ENCODE measurements around the gene IGFBP2. TPM values are rescaled to one million over a fixed set of nuclear protein-coding genes. Genes with fewer than 3 reads are reported as not detected.

The IGFBP2 gene
- total and polyA plus RNA-seq, 2 of the 13 experiments (the other 11 are each of a cell fraction or from before 2014, with no cell fraction given): 2.0 to 5.8 TPM

GRCh38 chr2:216620786-216621185, 12.4 kb upstream of the IGFBP2 start:
- H3K9me3 ChIP-seq (ENCODE audit: low read length): no peaks in the 10 kb centered on the region
- intact Hi-C loops (cut with micrococcal nuclease; ENCODE audit: unreplicated experiment): no loop called here
- FAIRE-seq (no peak), ATAC-seq (no peak), DNase-seq (ENCODE audit: low spot score) (no peak)
- H4K20me1 ChIP-seq (ENCODE audit: insufficient read depth, low read length): no peaks in the 10 kb centered on the region
- POLR2A ChIA-PET: interaction anchor here (1.4 kb wide), 1 partner anchor 122 kb away, joined by 8 read pairs; the partner anchor contains the start of gene RPL37A
- H3K4me3 ChIP-seq (replicated peaks in 1 of 3; ENCODE audit: insufficient read depth in 1 of 3, low read depth in 2 of 3, low read length in 3 of 3): no peak overlapping the region
- no peak overlapping the region for H3K9ac ChIP-seq (ENCODE audit: insufficient read depth, low read depth, low read length)
- no peaks in the 10 kb centered on the region for H3K79me2 ChIP-seq (ENCODE audit: insufficient read depth, low read length)
- no TSS peak for BruUV-seq (replicated peaks)
- H3K4me2 ChIP-seq (ENCODE audit: low read depth, low read length): no peak overlapping the region
- H3K36me3 ChIP-seq (replicated peaks in 1 of 2; ENCODE audit: control insufficient read depth in 1 of 2, insufficient read depth in 2 of 2, low read length in 2 of 2): no peaks in the 10 kb centered on the region
- CTCF ChIA-PET (ENCODE audit: low intra/inter-chr PET ratio, low total read pairs): no interaction called here
- H3K4me1 ChIP-seq (ENCODE audit: insufficient read depth, low read length): peaks cover 36% of the 10 kb centered on the region
- H3K27ac ChIP-seq (ENCODE audit: extremely low read length, insufficient read depth, low read length): no peak overlapping the region
- no peak overlapping the region for H2AFZ ChIP-seq (ENCODE audit: low read length)
- peaks cover 2 to 30% of the 10 kb centered on the region in 2 experiments for H3K27me3 ChIP-seq (ENCODE audit: control insufficient read depth in 1 of 2, insufficient read depth in 2 of 2, low read length in 2 of 2)
- 77% methylated on average over 12 of the region's 12 CpGs for WGBS (ENCODE audit: low lambda C conversion rate)
- in situ Hi-C loops (cut with HindIII; ENCODE audit: extremely low pct_ligation_motif_present, low pct_unique_long_range_greater_than_20kb): no loop called here
- TF ChIP-seq, protein P1, sequence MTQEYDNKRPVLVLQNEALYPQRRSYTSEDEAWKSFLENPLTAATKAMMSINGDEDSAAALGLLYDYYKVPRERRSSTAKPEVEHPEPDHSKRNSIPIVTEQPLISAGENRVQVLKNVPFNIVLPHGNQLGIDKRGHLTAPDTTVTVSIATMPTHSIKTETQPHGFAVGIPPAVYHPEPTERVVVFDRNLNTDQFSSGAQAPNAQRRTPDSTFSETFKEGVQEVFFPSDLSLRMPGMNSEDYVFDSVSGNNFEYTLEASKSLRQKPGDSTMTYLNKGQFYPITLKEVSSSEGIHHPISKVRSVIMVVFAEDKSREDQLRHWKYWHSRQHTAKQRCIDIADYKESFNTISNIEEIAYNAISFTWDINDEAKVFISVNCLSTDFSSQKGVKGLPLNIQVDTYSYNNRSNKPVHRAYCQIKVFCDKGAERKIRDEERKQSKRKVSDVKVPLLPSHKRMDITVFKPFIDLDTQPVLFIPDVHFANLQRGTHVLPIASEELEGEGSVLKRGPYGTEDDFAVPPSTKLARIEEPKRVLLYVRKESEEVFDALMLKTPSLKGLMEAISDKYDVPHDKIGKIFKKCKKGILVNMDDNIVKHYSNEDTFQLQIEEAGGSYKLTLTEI (CRISPR knock-in tag; conservative IDR thresholded peaks at IDR 0.05): no peak
- TF ChIP-seq, protein P2, sequence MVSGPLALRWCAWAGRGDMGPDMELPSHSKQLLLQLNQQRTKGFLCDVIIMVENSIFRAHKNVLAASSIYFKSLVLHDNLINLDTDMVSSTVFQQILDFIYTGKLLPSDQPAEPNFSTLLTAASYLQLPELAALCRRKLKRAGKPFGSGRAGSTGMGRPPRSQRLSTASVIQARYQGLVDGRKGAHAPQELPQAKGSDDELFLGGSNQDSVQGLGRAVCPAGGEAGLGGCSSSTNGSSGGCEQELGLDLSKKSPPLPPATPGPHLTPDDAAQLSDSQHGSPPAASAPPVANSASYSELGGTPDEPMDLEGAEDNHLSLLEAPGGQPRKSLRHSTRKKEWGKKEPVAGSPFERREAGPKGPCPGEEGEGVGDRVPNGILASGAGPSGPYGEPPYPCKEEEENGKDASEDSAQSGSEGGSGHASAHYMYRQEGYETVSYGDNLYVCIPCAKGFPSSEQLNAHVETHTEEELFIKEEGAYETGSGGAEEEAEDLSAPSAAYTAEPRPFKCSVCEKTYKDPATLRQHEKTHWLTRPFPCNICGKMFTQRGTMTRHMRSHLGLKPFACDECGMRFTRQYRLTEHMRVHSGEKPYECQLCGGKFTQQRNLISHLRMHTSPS (CRISPR knock-in tag; IDR thresholded peaks at IDR 0.05; ENCODE audit: low read depth): no peak
- TF ChIP-seq HOXA3 (CRISPR knock-in tag; IDR thresholded peaks at IDR 0.05) (no peak), TAF15 (IDR thresholded peaks at IDR 0.05; ENCODE audit: low read depth, low read length, poor library complexity, severe bottlenecking) (no peak), RBFOX2 (IDR thresholded peaks at IDR 0.05; ENCODE audit: low read depth, low read length) (no peak), SMAD9 (CRISPR knock-in tag; IDR thresholded peaks at IDR 0.05) (no peak), ZKSCAN5 (CRISPR knock-in tag; IDR thresholded peaks at IDR 0.05) (no peak), ZBTB2 (CRISPR knock-in tag; IDR thresholded peaks at IDR 0.05; ENCODE audit: low read depth) (no peak), REXO4 (CRISPR knock-in tag; IDR thresholded peaks at IDR 0.05; ENCODE audit: borderline replicate concordance) (no peak), USF2 (IDR thresholded peaks at IDR 0.05; ENCODE audit: low read depth, low read length) (no peak), USF2 (CRISPR knock-in tag; IDR thresholded peaks at IDR 0.05; ENCODE audit: borderline replicate concordance) (no peak), ZBTB4 (CRISPR knock-in tag; IDR thresholded peaks at IDR 0.05; ENCODE audit: borderline replicate concordance) (no peak), ZNF235 (CRISPR knock-in tag; IDR thresholded peaks at IDR 0.05; ENCODE audit: borderline replicate concordance) (no peak), SATB2 (CRISPR knock-in tag; IDR thresholded peaks at IDR 0.05) (no peak)
